NCI-H526 (cell line): Measurements from ENCODE around the gene ZNF790.

Experiments used
- DNase-seq, 2 experiments: peaks; one replicate each; lab custom pipeline; 2025; lab: John Stamatoyannopoulos, UW

ZNF790 gene

DNA sequence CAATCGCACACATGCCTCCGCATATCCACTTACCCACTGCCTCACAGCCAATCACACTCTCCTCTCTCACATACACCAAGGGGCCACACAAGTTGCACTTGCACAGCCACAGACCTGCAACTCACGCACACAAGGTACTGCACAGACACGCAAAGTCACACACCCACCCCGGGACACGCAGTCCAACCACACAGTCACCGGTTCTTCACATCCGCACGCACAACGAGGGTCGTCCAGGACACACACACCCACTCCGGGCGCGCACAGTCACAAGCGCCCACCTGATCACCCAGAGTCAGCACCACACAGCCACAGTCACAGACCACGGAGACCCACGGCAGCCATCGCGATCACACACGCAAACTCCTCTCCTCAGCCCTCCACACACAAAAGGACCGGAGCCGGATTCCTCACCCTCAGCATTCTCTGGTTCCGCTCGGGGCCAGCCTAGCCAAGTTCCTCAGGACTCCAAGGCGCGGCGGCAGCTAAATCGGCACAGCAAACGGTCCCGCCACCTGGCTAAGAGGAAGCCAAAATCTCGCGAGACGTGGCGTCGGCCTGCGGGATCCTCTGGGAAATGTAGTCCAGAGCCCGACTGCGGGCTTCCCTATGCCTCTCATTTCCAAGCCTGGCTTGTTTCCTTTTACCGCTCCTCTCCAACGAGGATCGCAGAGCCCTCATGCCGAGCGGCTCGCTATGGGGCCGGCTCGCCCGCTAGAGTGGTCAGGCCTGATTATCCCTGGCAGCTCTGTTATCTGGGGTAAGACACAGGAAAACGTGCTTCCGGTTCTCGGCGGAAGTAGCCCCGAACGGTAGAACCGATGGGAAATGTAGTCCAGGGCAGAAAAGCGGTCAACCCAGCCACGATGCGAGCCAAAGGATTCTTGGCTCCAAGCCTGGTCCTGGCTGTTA, 65.6 kb downstream of the ZNF790 start, which contains the start of gene ZNF850:
Gene ZNF850, minus strand, starts transcription at position 497 of the 912 bp plus-strand sequence. CDS start 10,201 bp downstream, outside the sequence.
- DNase-seq: peak; percentile 95 to 98

DNA sequence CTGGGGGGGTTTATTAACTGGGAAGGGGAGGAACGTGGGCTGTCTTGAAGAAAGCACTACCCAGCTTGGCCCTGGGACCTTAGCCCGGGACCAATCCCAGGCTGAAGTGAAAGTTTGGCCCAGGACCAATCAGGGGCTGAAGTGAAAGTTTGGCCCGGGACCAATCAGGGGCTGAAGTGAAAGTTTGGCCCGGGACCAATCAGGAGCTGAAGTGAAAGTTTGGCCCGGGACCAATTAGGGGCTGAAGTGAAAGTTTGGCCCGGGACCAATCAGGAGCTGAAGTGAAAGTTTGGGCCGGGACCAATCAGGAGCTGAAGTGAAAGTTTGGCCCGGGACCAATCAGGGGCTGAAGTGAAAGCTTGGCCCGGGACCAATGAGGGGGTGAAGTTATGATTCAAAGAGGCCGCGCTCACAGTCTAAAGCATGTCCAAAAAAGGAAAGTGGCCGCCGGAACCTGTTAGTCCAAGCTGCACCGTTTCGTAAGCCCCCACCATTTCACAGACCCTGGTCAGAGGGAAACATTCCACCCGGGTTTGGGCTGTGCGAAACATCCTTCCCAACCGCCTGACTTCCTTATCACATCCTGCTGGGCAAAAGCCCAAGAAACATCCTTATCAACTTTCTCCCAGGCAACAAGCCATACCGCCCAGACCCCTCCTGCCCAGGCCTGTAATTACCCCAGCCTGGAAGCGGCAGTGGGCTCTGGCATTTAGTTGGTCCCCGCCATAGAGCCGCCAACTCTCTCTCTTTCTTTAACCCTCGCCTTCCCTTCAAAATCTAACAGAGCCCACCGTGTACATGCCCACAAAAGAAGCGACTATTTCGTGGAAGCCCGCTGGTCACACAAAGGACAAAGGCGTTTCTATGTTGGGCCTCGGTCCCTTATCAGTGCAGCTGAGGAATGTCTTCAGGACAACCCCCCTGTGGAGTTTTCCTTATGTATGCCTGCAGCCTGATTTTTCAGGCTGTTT, 66.6 kb downstream of the ZNF790 start:
- peak; percentile 40 to 66 for DNase-seq
